Colonic mucosa (tissue), 4 donors: ENCODE results near the gene LSM11. TPM values are rescaled to one million over a fixed set of nuclear protein-coding genes. Genes with fewer than 3 reads are reported as not detected.

ENCODE experiments used
- DNase-seq: peaks from one replicate; pipeline ENCODE4 v3.0.0-alpha.2; 2020
- H3K27ac ChIP-seq: fragments of 200-600 bp; one replicate; pipeline ENCODE4 v1.8.0; 2021
- H3K27me3 ChIP-seq: fragments of 200-600 bp; one replicate; pipeline ENCODE4 v1.8.0; 2021
- H3K36me3 ChIP-seq: fragments of 200-600 bp; one replicate; pipeline ENCODE4 v1.8.0; 2021
- H3K4me1 ChIP-seq: fragments of 200-600 bp; one replicate; pipeline ENCODE4 v1.8.0; 2021; ENCODE audit warnings: mild to moderate bottlenecking
- H3K4me3 ChIP-seq: fragments of 200-600 bp; one replicate; pipeline ENCODE4 v1.8.0; 2021
- H3K9ac ChIP-seq, 2 donors: one replicate each; pipeline ENCODE4 v1.7.0; 2013; ENCODE audit warnings: control low read depth in 2 of 2, low read depth in 2 of 2, low read length in 2 of 2
- H3K9me3 ChIP-seq: fragments of 200-600 bp; one replicate; pipeline ENCODE4 v1.8.0; 2021
- intact Hi-C: fragments of 100-400 bp; cut with DNase I; formaldehyde crosslinking; loops from one replicate; pipeline ENCODE4 v1.14.1; 2022
- total RNA-seq, 2 donors: library from RNA; stranded (reverse); fragmentation: NEBNext Ultra II Directional in 1 of 2; extraction: Animal tissue kit (Norgen Biotek cat#: 25700) in 1 of 2; gene quantifications; one replicate each; pipeline ENCODE4 v1.2.1, GENCODE V29; 2021
- TF ChIP-seq, protein P1 (sequence below): fragments of 200-600 bp; IDR thresholded peaks from one replicate; pipeline ENCODE4 v1.8.0; 2022; ENCODE audit warnings: antibody characterized with exemption, mild to moderate bottlenecking
- donor health status: healthy.
- donor health status: DM: no; HTN: no; CAD: no.
- donor health status: DM: no; HTN: no; CAD: no.

The LSM11 gene
- total RNA-seq, 2 donors from 2014 or later, result 5.1 to 6.6 TPM

DNA sequence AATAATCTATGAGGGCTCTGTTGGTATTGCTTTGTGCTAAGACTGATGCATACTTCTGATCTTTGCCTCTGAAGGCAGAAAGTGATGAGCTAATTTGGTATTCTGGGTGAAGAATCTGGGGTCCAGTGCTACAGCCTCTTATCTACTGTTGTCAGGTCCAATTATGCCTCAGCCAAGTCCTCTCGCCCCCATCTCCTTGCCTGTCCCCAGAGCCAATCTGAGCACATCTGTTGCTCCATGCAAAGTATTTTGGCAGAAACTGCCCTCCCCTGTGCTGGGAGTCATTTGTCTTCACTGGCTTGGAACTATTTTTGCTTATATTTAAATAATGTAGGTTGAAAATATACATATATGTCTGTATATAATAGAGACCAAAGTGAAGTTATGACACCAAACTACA, 23.4 kb downstream of the LSM11 start:
- no peaks in the 10 kb centered on the region for H3K27me3 ChIP-seq
- no peak overlapping the region for H3K27ac ChIP-seq
- intact Hi-C loops, result no loop called here
- H3K36me3 ChIP-seq, result no peaks in the 10 kb centered on the region
- DNase-seq, result no peak
- no peaks in the 10 kb centered on the region for H3K4me1 ChIP-seq
- TF ChIP-seq, protein P1, sequence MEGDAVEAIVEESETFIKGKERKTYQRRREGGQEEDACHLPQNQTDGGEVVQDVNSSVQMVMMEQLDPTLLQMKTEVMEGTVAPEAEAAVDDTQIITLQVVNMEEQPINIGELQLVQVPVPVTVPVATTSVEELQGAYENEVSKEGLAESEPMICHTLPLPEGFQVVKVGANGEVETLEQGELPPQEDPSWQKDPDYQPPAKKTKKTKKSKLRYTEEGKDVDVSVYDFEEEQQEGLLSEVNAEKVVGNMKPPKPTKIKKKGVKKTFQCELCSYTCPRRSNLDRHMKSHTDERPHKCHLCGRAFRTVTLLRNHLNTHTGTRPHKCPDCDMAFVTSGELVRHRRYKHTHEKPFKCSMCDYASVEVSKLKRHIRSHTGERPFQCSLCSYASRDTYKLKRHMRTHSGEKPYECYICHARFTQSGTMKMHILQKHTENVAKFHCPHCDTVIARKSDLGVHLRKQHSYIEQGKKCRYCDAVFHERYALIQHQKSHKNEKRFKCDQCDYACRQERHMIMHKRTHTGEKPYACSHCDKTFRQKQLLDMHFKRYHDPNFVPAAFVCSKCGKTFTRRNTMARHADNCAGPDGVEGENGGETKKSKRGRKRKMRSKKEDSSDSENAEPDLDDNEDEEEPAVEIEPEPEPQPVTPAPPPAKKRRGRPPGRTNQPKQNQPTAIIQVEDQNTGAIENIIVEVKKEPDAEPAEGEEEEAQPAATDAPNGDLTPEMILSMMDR, result no peak
- H3K4me3 ChIP-seq, result no peak overlapping the region
- no peak overlapping the region for H3K9ac ChIP-seq
- no peaks in the 10 kb centered on the region for H3K9me3 ChIP-seq

DNA sequence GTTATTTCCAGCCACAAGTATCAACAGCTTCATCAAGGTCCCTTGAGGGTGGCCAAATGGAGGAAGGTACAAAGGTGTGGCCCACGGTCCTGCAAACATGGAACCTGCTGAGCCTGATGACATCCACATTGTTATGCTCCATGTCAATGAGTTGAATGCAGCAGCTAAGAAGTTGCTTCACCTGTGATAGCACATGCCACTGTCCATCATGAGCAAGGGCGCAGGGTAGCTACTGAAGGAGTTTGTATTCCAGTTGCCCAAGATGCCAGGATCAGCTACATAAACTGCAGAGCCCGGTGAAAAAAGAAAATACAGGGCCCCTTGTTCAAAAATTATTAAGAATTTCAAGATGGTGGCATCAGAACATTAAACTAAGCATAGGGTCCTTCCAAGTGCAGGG, 24.2 kb downstream of the LSM11 start:
- Histone ChIP-seq H3K27ac (no peak overlapping the region), H3K27me3 (no peaks in the 10 kb centered on the region), H3K4me1 (no peaks in the 10 kb centered on the region), H3K9me3 (no peaks in the 10 kb centered on the region), H3K4me3 (no peak overlapping the region), H3K36me3 (no peaks in the 10 kb centered on the region), H3K9ac (no peak overlapping the region)
- intact Hi-C loops, result no loop called here
- TF ChIP-seq, protein P1, result no peak
- DNase-seq, result no peak

DNA sequence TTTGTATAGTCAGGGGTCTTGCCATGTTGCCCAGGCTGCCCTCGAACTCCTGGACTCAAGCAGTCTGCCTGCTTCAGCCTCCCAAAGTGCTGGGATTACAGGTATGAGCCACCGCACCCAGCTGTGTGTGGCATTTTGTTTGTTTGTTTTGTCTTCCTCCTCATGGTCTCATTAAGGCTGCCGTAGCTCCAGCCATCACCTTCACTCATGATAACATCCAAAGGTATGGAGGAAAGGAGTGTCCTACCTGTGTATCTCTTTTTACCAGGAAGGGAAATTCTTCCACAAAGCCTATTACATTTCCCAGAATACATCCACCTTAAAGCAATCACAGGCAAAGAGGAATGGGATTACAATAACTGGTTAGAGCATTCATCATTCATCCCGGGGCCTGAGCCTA, 27.2 kb downstream of the LSM11 start:
- no peaks in the 10 kb centered on the region for H3K27me3 ChIP-seq
- TF ChIP-seq, protein P1, result no peak
- H3K27ac ChIP-seq, result no peak overlapping the region
- H3K9me3 ChIP-seq, result no peaks in the 10 kb centered on the region
- H3K9ac ChIP-seq, result no peak overlapping the region
- no peak overlapping the region for H3K4me3 ChIP-seq
- no peaks in the 10 kb centered on the region for H3K4me1 ChIP-seq
- no peak for DNase-seq
- H3K36me3 ChIP-seq, result no peaks in the 10 kb centered on the region
- intact Hi-C loops, result no loop called here

DNA sequence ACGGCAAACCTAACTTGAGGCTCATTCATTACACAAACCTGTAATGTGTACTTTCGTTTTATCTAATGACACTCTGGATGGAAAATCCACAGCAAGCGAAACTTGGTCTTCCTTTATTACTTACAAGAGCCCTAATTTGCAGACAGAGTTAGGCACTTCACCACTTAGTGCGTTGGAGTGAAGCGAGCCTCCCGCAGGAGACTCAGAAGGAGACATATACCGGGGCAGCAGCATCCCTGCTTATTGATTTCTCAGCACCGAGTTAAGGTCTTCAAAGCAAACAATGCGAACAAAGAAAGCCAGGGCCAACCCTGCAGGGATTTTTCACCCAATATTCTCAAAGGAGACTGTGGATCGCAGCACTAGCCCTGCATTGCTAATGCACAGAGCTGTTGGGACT, 28.6 kb downstream of the LSM11 start:
- intact Hi-C loops, result no loop called here
- TF ChIP-seq, protein P1, result no peak
- Histone ChIP-seq H3K9ac (no peak overlapping the region), H3K4me3 (no peak overlapping the region), H3K27ac (no peak overlapping the region), H3K4me1 (no peaks in the 10 kb centered on the region), H3K9me3 (no peaks in the 10 kb centered on the region), H3K36me3 (no peaks in the 10 kb centered on the region), H3K27me3 (no peaks in the 10 kb centered on the region)
- no peak for DNase-seq

DNA sequence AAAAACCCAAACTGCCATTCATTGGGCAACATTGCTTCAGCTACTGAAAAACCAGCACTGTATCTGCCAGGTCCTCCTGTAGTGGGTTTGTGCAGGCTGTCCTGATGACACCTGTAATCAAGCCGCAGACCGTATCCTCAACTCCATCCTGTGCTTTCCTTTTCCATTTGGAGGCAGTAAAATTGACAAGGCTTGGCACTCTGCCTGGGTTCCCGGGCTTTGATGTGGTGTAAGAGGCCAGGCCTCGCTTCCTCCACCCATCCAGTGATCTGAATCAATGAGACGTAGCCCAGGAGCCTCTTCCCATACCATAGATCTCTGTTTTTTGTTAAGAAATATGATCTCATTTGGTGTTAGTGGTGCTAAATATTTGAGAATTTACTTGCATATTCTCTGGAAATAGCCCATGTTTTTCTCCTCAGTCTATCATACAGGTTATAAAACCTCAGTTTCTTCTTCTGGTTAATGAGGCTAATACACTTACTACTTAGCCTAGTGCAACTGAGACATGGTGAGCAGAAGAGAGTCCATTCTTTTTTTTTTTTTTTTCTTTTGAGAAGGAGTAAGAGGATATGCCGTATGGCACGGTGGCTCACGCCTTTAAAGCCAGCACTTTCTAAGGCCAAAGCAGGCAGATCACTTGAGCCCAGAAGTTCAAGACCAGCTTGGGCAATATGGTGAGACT, 34.8 kb downstream of the LSM11 start:
- H3K9ac ChIP-seq, result no peak overlapping the region
- H3K27ac ChIP-seq, result no peak overlapping the region
- intact Hi-C loops, result no loop called here
- peak; percentile 78 for DNase-seq
- no peaks in the 10 kb centered on the region for H3K9me3 ChIP-seq
- no peak overlapping the region for H3K4me3 ChIP-seq
- H3K36me3 ChIP-seq, result no peaks in the 10 kb centered on the region
- H3K27me3 ChIP-seq, result no peaks in the 10 kb centered on the region
- TF ChIP-seq, protein P1, result no peak
- H3K4me1 ChIP-seq, result no peaks in the 10 kb centered on the region
